ENCODE results near the gene ETV5. TPM values are rescaled to one million over a fixed set of nuclear protein-coding genes. Genes with fewer than 3 reads are reported as not detected.

The ETV5 gene
- total and polyA plus RNA-seq, 10 of the 15 experiments (the other 5 are each of a cell fraction or from before 2014, with no cell fraction given): 5.0 to 18.4 (median 7.4) TPM

- in situ Hi-C loops (cut with MboI): no loop called here
- Histone ChIP-seq H2AFZ (ENCODE audit: control insufficient read depth, low read depth, low read length) (no peak overlapping the region), H3K4me1 (ENCODE audit: control insufficient read depth, insufficient read depth, low read length) (no peaks in the 10 kb centered on the region), H3K27me3 (replicated peaks in 1 of 2; ENCODE audit: control insufficient read depth in 2 of 2, insufficient read depth in 2 of 2, low read length in 1 of 2) (no peaks in the 10 kb centered on the region; a peak in 1 of 4 replicates), H3K4me2 (ENCODE audit: control insufficient read depth, insufficient read depth) (no peak overlapping the region), H3K79me2 (ENCODE audit: control insufficient read depth, insufficient read depth, low read length) (no peaks in the 10 kb centered on the region), H3K27ac (ENCODE audit: control insufficient read depth, insufficient read depth) (no peak overlapping the region), H3K9me3 (replicated peaks; ENCODE audit: control insufficient read depth, insufficient read depth, low read length) (peaks cover 3% of the 10 kb centered on the region; the same call in 2 of the 3 replicates), H3K9ac (ENCODE audit: control insufficient read depth, insufficient read depth, low read length) (no peak overlapping the region), H3K36me3 (ENCODE audit: control insufficient read depth in 2 of 2, insufficient read depth in 2 of 2, low read length in 1 of 2) (no peaks in the 10 kb centered on the region), H4K20me1 (ENCODE audit: control insufficient read depth, insufficient read depth) (no peaks in the 10 kb centered on the region), H3K4me3 (no peak overlapping the region)
- intact Hi-C loops (cut with micrococcal nuclease; ENCODE audit: unreplicated experiment): no loop called here
- ATAC-seq (no peak), FAIRE-seq (no peak), DNase-seq (ENCODE audit: low read depth, low spot score) (no peak)
- TF ChIP-seq TBL1XR1 (IDR thresholded peaks at IDR 0.05; ENCODE audit: low read depth, low read length): no peak
- TF ChIP-seq NRF1 (conservative IDR thresholded peaks at IDR 0.05; ENCODE audit: low read depth, low read length): no peak
- no peak for TF ChIP-seq ZNF217 (IDR thresholded peaks at IDR 0.05)
- TF ChIP-seq SIN3A (IDR thresholded peaks at IDR 0.05; ENCODE audit: low read depth, low read length): no peak
- TF ChIP-seq MEF2B (IDR thresholded peaks at IDR 0.05; ENCODE audit: partially characterized antibody, poor library complexity, severe bottlenecking): no peak
- TF ChIP-seq MTA3 (IDR thresholded peaks at IDR 0.05; ENCODE audit: borderline replicate concordance, low read length): no peak
- TF ChIP-seq BMI1 (IDR thresholded peaks at IDR 0.05; ENCODE audit: borderline replicate concordance): no peak
- no peak for TF ChIP-seq USF1 (IDR thresholded peaks at IDR 0.05; ENCODE audit: borderline replicate concordance, extremely low read length, insufficient read depth, low read depth, low read length)
- no peak for TF ChIP-seq HDAC2 (IDR thresholded peaks at IDR 0.05)
- no peak for TF ChIP-seq MAX (IDR thresholded peaks at IDR 0.05; ENCODE audit: low read depth, low read length)
- TF ChIP-seq ATF3 (IDR thresholded peaks at IDR 0.05; ENCODE audit: borderline replicate concordance, extremely low read depth, low read depth, low read length): no peak
- no peak for TF ChIP-seq ATF7 (IDR thresholded peaks at IDR 0.05; ENCODE audit: low read depth)
- TF ChIP-seq ZZZ3 (IDR thresholded peaks at IDR 0.05; ENCODE audit: control insufficient read depth, insufficient read length, low read depth): no peak
- no peak for TF ChIP-seq ZNF622 (IDR thresholded peaks at IDR 0.05)
- TF ChIP-seq, protein P1, sequence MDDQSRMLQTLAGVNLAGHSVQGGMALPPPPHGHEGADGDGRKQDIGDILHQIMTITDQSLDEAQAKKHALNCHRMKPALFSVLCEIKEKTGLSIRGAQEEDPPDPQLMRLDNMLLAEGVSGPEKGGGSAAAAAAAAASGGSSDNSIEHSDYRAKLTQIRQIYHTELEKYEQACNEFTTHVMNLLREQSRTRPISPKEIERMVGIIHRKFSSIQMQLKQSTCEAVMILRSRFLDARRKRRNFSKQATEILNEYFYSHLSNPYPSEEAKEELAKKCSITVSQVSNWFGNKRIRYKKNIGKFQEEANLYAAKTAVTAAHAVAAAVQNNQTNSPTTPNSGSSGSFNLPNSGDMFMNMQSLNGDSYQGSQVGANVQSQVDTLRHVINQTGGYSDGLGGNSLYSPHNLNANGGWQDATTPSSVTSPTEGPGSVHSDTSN (IDR thresholded peaks at IDR 0.05; ENCODE audit: insufficient replicate concordance, low read depth, low read length): no peak
- no peak for TF ChIP-seq SREBF2 (IDR thresholded peaks at IDR 0.05; ENCODE audit: low read length)
- TF ChIP-seq FOXM1 (IDR thresholded peaks at IDR 0.05; ENCODE audit: low read depth, low read length): no peak
- no peak for TF ChIP-seq STAT3 (IDR thresholded peaks at IDR 0.05; ENCODE audit: low read depth, low read length)
- no peak for TF ChIP-seq GATAD2B (conservative IDR thresholded peaks at IDR 0.05; ENCODE audit: low read depth)
- TF ChIP-seq, protein P2, sequence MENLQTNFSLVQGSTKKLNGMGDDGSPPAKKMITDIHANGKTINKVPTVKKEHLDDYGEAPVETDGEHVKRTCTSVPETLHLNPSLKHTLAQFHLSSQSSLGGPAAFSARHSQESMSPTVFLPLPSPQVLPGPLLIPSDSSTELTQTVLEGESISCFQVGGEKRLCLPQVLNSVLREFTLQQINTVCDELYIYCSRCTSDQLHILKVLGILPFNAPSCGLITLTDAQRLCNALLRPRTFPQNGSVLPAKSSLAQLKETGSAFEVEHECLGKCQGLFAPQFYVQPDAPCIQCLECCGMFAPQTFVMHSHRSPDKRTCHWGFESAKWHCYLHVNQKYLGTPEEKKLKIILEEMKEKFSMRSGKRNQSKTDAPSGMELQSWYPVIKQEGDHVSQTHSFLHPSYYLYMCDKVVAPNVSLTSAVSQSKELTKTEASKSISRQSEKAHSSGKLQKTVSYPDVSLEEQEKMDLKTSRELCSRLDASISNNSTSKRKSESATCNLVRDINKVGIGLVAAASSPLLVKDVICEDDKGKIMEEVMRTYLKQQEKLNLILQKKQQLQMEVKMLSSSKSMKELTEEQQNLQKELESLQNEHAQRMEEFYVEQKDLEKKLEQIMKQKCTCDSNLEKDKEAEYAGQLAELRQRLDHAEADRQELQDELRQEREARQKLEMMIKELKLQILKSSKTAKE (IDR thresholded peaks at IDR 0.05; ENCODE audit: low read depth, poor library complexity, severe bottlenecking): no peak
- SMC1A ChIA-PET (ENCODE audit: uncharacterized antibody, unreplicated experiment): interaction anchor here (0.8 to 1.4 kb wide), 2 partner anchors 16 to 200 kb away, joined by 3 read pairs; no protein-coding TSS in a partner anchor
- RAD21 ChIA-PET (ENCODE audit: unreplicated experiment): no interaction called here
- 62% methylated on average over 4 of the region's 4 CpGs for WGBS (ENCODE audit: insufficient coverage, insufficient replicate concordance, low lambda C conversion rate, missing lambda C conversion rate)
- CTCF ChIA-PET: no interaction called here
- BruUV-seq (replicated peaks): no TSS peak
- POLR2A ChIA-PET: no interaction called here
Measured at GRCh38 chr3:186012137-186012536, 96.8 kb downstream of the ETV5 start.

All from GM12878 (cell line).